Measurements from ENCODE around the gene NDOR1. TPM values are rescaled to one million over a fixed set of nuclear protein-coding genes. Genes with fewer than 3 reads are reported as not detected.

Gene NDOR1
- total RNA-seq, 1 experiment from 2014 or later: 27.7 TPM

DNA sequence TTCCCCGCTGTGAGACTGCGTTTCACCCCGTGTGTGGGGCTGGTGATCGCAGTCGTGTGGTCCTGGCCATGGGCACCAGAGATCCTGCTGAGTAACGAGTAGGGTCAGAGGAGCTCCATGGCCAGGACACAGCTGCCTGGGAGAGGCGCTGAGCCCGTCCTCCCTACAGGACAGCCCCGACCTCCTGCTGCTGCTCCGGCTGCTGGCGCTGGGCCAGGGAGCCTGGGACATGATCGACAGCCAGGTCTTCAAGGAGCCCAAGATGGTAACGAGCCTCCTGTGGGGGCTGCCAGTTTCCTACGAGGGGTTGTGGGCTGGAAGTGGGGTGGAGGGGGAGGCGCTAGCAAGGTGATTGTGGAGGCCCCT lies 60.6 kb downstream of the NDOR1 start:
- no TSS peak for BruUV-seq (replicated peaks)
- H4K20me1 ChIP-seq (ENCODE audit: insufficient read depth): peaks cover 6% of the 10 kb centered on the region; the same call in 1 of the 2 replicates
- H3K27ac ChIP-seq: no peak overlapping the region
- no peaks in the 10 kb centered on the region for H3K27me3 ChIP-seq (ENCODE audit: insufficient read depth, low read depth)
- no peak overlapping the region for H2AFZ ChIP-seq
- ChIA-PET POLR2A (ENCODE audit: unreplicated experiment) (no interaction called here), CTCF (no interaction called here)
- no peaks in the 10 kb centered on the region for H3K4me1 ChIP-seq (replicated peaks; ENCODE audit: insufficient read depth)
- no peaks in the 10 kb centered on the region for H3K79me2 ChIP-seq (ENCODE audit: low read depth)
- intact Hi-C loops (cut with micrococcal nuclease; ENCODE audit: unreplicated experiment): no loop called here
- DNase-seq: no peak
- no peaks in the 10 kb centered on the region for H3K9me3 ChIP-seq (ENCODE audit: insufficient read depth, low read depth)
- peaks cover 3% of the 10 kb centered on the region; the same call in 1 of the 2 replicates for H3F3A ChIP-seq (ENCODE audit: insufficient read depth, low read depth)
- no peak overlapping the region for H3K4me2 ChIP-seq
- H3K4me3 ChIP-seq: no peak overlapping the region
- H3K9me2 ChIP-seq (ENCODE audit: insufficient read depth): no peaks in the 10 kb centered on the region
- H3K36me3 ChIP-seq (ENCODE audit: low read depth): no peaks in the 10 kb centered on the region
- TF ChIP-seq, protein P1, sequence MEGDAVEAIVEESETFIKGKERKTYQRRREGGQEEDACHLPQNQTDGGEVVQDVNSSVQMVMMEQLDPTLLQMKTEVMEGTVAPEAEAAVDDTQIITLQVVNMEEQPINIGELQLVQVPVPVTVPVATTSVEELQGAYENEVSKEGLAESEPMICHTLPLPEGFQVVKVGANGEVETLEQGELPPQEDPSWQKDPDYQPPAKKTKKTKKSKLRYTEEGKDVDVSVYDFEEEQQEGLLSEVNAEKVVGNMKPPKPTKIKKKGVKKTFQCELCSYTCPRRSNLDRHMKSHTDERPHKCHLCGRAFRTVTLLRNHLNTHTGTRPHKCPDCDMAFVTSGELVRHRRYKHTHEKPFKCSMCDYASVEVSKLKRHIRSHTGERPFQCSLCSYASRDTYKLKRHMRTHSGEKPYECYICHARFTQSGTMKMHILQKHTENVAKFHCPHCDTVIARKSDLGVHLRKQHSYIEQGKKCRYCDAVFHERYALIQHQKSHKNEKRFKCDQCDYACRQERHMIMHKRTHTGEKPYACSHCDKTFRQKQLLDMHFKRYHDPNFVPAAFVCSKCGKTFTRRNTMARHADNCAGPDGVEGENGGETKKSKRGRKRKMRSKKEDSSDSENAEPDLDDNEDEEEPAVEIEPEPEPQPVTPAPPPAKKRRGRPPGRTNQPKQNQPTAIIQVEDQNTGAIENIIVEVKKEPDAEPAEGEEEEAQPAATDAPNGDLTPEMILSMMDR (conservative IDR thresholded peaks at IDR 0.05): no peak
- no peak for TF ChIP-seq EZH2 (IDR thresholded peaks at IDR 0.05; ENCODE audit: low read depth)

Small RNAs within 50 kb of the gene (microRNA-seq; reads per million reads assigned to microRNA genes)
- not detected for gene MIR3621 (ENCODE audit: borderline number of aligned reads, borderline replicate concordance)

Other genes starting within 250 kb of the NDOR1 start
- 1.7 and 2.0 TPM in 2 replicates for gene PTGDS, start 228.2 kb upstream of the NDOR1 start, total RNA-seq (2021)
- 0.41 and 0.43 TPM in 2 replicates for gene LCNL1, start 222.7 kb upstream of the NDOR1 start, total RNA-seq (2021)
- gene PAXX, start 213.3 kb upstream of the NDOR1 start, total RNA-seq (2021): 54.9 and 78.9 TPM in 2 replicates
- gene CLIC3, start 209.1 kb upstream of the NDOR1 start, total RNA-seq (2021): 24.1 and 39.7 TPM in 2 replicates
- gene ABCA2, start 177.5 kb upstream of the NDOR1 start, total RNA-seq (2021): 79.2 and 115 TPM in 2 replicates
- not detected in 2 replicates for gene FUT7, start 173.6 kb upstream of the NDOR1 start, total RNA-seq (2021)
- 89.8 and 137 TPM in 2 replicates for gene NPDC1, start 159.5 kb upstream of the NDOR1 start, total RNA-seq (2021)
- gene ENTPD2, start 151.6 kb upstream of the NDOR1 start, total RNA-seq (2021): 9.0 and 14.1 TPM in 2 replicates
- gene SAPCD2, start 135.1 kb upstream of the NDOR1 start, total RNA-seq (2021): 46.9 and 50.3 TPM in 2 replicates
- gene UAP1L1, start 128.2 kb upstream of the NDOR1 start, total RNA-seq (2021): 9.9 and 14.7 TPM in 2 replicates
- gene MAN1B1, start 118.7 kb upstream of the NDOR1 start, total RNA-seq (2021): 79.3 and 107 TPM in 2 replicates
- 104 and 126 TPM in 2 replicates for gene DPP7, start 91.0 kb upstream of the NDOR1 start, total RNA-seq (2021)
- 0.10 TPM in 1 of 2 replicates, not detected in the other for gene GRIN1, start 66.5 kb upstream of the NDOR1 start, total RNA-seq (2021)
- 2.3 and 2.5 TPM in 2 replicates for gene LRRC26, start 35.6 kb upstream of the NDOR1 start, total RNA-seq (2021)
- gene TMEM210, start 33.6 kb upstream of the NDOR1 start, total RNA-seq (2021): 0.74 and 1.5 TPM in 2 replicates
- gene ANAPC2, start 17.1 kb upstream of the NDOR1 start, total RNA-seq (2021): 92.1 and 95.4 TPM in 2 replicates
- 98.7 and 109 TPM in 2 replicates for gene SSNA1, start 17.0 kb upstream of the NDOR1 start, total RNA-seq (2021)
- gene TPRN, start 5.0 kb upstream of the NDOR1 start, total RNA-seq (2021): 61.0 and 61.8 TPM in 2 replicates
- 43.3 and 45.5 TPM in 2 replicates for gene TMEM203, start 52 bp upstream of the NDOR1 start, total RNA-seq (2021)
- 31.3 and 38.0 TPM in 2 replicates for gene RNF208, start 16.5 kb downstream of the NDOR1 start, total RNA-seq (2021)
- gene CYSRT1, start 19.5 kb downstream of the NDOR1 start, total RNA-seq (2021): 9.0 and 15.2 TPM in 2 replicates
- gene RNF224, start 21.8 kb downstream of the NDOR1 start, total RNA-seq (2021): 3.9 and 4.7 TPM in 2 replicates
- 1.4 and 2.5 TPM in 2 replicates for gene SLC34A3, start 25.2 kb downstream of the NDOR1 start, total RNA-seq (2021)
- 441 and 494 TPM in 2 replicates for gene TUBB4B, start 35.6 kb downstream of the NDOR1 start, total RNA-seq (2021)
- gene STPG3, start 45.6 kb downstream of the NDOR1 start, total RNA-seq (2021): 0.45 and 0.46 TPM in 2 replicates
- 94.2 and 103 TPM in 2 replicates for gene NELFB, start 49.6 kb downstream of the NDOR1 start, total RNA-seq (2021)
- 48.9 and 59.9 TPM in 2 replicates for gene TOR4A, start 72.0 kb downstream of the NDOR1 start, total RNA-seq (2021)
- 20.6 and 25.8 TPM in 2 replicates for gene NRARP, start 96.6 kb downstream of the NDOR1 start, total RNA-seq (2021)
- gene EXD3, start 217.5 kb downstream of the NDOR1 start, total RNA-seq (2021): 23.7 and 38.5 TPM in 2 replicates
- 10.5 and 22.8 TPM in 2 replicates for gene NOXA1, start 217.7 kb downstream of the NDOR1 start, total RNA-seq (2021)
- 5.4 and 5.9 TPM in 2 replicates for gene ENTPD8, start 235.7 kb downstream of the NDOR1 start, total RNA-seq (2021)